ENCODE measurements around the gene WDR59. TPM values are rescaled to one million over a fixed set of nuclear protein-coding genes. Genes with fewer than 3 reads are reported as not detected.

Gene WDR59
- total and polyA plus RNA-seq, 8 donors, result 23.0 to 62.3 (median 31.9) TPM

DNA sequence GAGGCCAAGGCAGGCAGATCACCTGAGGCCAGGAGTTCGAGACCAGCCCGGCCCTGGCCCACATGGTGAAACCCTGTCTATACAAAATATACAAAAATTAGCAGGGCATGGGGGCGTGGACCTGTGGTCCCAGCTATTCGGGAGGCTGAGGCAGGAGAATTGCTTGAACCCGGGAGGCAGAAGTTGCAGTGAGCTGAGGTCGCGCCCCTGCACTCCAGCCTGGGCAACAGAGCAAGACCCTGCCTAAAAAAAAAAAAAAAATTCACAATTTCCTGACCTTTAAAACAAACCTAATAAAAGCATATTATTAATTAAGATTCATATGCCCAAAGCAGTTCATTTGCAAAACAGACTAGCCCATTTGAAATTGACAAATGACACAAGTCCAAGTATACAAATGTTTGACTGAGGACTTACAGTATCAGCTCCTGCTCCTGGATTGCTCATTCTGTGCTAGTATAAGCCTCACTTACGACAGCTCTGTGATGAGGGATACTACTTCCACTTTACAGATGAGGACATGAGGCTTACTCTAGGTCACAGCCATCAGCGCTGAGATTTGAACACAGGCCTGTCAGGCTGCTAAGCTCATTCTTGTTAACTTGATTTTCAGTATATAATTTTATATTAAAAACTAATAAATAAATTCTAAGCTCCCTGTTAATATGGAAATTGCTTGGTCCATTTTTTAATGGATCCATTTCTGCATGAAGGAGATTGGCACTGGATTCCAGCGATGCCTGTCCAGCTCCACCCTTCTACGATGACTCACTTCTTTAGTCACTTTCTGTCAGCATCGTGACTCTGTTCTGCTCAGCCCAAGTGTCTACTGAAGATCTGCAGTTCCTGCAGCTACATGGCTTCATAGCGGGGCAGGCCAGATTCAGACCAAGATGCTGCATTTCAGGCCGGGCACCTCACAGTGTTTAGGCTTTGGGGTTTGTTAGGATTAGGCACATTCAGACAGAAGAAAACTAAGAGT is 88.2 kb downstream of the WDR59 start:
- no peak for FAIRE-seq
- WGBS, 2 donors, result 92 to 96% methylated on average over 14 of the region's 14 CpGs

GRCh38 chr16:74893541-74893940 is 91.4 kb downstream of the WDR59 start:
- intact Hi-C loops (cut with DNase I), result no loop called here
- TF ChIP-seq, protein P1, sequence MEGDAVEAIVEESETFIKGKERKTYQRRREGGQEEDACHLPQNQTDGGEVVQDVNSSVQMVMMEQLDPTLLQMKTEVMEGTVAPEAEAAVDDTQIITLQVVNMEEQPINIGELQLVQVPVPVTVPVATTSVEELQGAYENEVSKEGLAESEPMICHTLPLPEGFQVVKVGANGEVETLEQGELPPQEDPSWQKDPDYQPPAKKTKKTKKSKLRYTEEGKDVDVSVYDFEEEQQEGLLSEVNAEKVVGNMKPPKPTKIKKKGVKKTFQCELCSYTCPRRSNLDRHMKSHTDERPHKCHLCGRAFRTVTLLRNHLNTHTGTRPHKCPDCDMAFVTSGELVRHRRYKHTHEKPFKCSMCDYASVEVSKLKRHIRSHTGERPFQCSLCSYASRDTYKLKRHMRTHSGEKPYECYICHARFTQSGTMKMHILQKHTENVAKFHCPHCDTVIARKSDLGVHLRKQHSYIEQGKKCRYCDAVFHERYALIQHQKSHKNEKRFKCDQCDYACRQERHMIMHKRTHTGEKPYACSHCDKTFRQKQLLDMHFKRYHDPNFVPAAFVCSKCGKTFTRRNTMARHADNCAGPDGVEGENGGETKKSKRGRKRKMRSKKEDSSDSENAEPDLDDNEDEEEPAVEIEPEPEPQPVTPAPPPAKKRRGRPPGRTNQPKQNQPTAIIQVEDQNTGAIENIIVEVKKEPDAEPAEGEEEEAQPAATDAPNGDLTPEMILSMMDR (IDR thresholded peaks at IDR 0.05), result no peak
- Histone ChIP-seq H3K9me3 (no peaks in the 10 kb centered on the region), H3K4me1 (no peaks in the 10 kb centered on the region), H3K27me3 (no peaks in the 10 kb centered on the region), H3K27ac (no peak overlapping the region), H3K4me3 (no peak overlapping the region), H3K36me3 (peaks cover 0 to 28% (median 7%) of the 10 kb centered on the region in 3 donors)
- ATAC-seq, result no peak
- no peak for DNase-seq
- WGBS, 2 donors, result 89 to 93% methylated on average over 4 of the region's 4 CpGs
- no peak for FAIRE-seq

More for the DNA sequence above, 88.2 kb downstream of the WDR59 start:
- TF ChIP-seq, protein P1 (IDR thresholded peaks at IDR 0.05), result no peak
- peak in 1 of 4 donors; percentile 39 for ATAC-seq
- Histone ChIP-seq H3K36me3 (peaks cover 0 to 20% (median 7%) of the 10 kb centered on the region in 3 donors), H3K4me3 (no peak overlapping the region), H3K27me3 (no peaks in the 10 kb centered on the region), H3K9me3 (no peaks in the 10 kb centered on the region), H3K4me1 (peaks cover 0 to 11% (median 3%) of the 10 kb centered on the region in 3 donors), H3K27ac (no peak overlapping the region)
- intact Hi-C loops (cut with DNase I), result no loop called here
- DNase-seq, result no peak

DNA sequence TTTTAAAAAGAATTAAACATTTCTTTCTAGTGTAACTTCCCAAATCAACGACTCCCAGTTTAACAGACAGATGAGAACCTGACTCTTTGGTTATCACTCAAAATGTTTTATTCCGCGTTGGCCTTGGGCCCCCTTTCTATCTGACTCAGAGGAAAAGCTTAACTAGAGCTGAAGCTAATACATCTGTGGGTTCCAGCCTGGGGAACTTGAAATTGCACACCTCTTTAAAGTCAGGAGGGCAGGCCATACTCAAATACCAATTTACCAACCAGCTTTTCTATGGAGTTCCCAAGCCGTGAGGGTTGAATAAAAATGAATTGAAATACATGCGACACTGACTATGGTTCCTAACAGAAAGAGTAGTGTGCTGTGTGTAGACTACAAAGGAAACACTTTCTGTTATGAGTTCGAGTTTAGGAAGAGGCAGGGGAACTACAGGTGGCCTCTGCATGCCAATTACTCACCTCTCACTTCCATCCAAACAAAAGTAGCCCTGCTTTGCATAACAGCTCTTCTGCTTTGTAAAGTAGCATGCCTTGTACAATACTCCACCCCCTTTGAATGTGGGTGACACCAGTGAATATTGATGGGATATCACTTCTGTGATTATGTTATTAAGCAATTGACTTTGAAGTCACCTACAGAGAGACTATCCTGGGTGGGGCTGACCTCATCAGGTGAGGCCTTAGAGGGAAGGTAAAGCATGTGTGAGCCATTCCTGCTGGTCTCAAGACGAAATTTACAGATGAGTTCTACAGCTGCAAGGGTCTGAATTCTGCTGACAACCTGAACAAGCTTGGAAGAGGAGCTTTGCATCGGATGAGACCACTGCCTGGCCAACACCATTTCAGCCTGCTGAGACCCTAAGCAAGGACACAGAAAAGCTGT is 92.1 kb downstream of the WDR59 start:
- ATAC-seq (no peak), DNase-seq (no peak), FAIRE-seq (no peak)
- TF ChIP-seq, protein P1 (IDR thresholded peaks at IDR 0.05), result no peak
- no peaks in the 10 kb centered on the region for H3K27me3 ChIP-seq
- no peak overlapping the region for H3K27ac ChIP-seq
- no peaks in the 10 kb centered on the region for H3K9me3 ChIP-seq
- H3K36me3 ChIP-seq, result peaks cover 0 to 29% (median 7%) of the 10 kb centered on the region in 3 donors
- no peaks in the 10 kb centered on the region for H3K4me1 ChIP-seq
- intact Hi-C loops (cut with DNase I), result no loop called here
- whole genome bisulfite sequencing, 2 donors, result 80 to 84% methylated on average over 8 of the region's 8 CpGs
- no peak overlapping the region for H3K4me3 ChIP-seq

DNA sequence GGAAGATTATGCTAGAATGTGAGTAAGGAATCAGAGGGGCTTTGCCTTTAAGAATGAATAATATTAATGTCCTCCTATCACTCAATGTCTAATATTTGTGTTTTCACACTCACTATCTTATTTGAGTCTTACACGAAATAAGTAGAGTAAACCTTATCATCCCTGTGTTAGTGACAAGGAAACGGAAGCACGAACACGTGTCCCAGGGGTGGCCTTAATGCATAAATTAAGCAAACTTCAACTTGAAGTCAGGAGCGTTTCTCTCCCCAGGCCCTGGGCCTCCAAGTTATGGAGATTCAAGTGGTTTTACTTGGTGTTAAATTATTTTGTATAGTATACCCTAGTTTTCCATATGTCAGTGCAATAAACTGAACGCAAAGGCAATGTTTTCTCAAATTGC is 96.0 kb downstream of the WDR59 start:
- DNase-seq, result no peak
- no peak overlapping the region for H3K4me3 ChIP-seq
- no peak for FAIRE-seq
- H3K36me3 ChIP-seq, result peaks cover 0 to 62% (median 7%) of the 10 kb centered on the region in 3 donors
- intact Hi-C loops (cut with DNase I), result no loop called here
- WGBS, 2 donors, result 75 to 83% methylated on average over 6 of the region's 6 CpGs
- H3K27ac ChIP-seq, result no peak overlapping the region
- TF ChIP-seq, protein P1 (IDR thresholded peaks at IDR 0.05), result no peak
- H3K9me3 ChIP-seq, result no peaks in the 10 kb centered on the region
- no peak for ATAC-seq
- no peaks in the 10 kb centered on the region for H3K27me3 ChIP-seq
- no peaks in the 10 kb centered on the region for H3K4me1 ChIP-seq

Data from pancreas (tissue), 10 donors.